Kidney tubule cell (primary cell): Measurements from ENCODE around the gene ATP2A3.
A peak's percentile ranks its signal among the peaks of the same experiment; 100 is the strongest.
"Not testable (repeated sequence)": the region's sequence is repeated elsewhere in the genome, so short reads cannot be mapped to it uniquely, and the experiment has no call there.

Source experiments
- DNase-seq: peaks from one replicate; pipeline ENCODE4 v3.0.0-alpha.2; 2018; ENCODE audit warnings: low spot score

The ATP2A3 gene

DNA sequence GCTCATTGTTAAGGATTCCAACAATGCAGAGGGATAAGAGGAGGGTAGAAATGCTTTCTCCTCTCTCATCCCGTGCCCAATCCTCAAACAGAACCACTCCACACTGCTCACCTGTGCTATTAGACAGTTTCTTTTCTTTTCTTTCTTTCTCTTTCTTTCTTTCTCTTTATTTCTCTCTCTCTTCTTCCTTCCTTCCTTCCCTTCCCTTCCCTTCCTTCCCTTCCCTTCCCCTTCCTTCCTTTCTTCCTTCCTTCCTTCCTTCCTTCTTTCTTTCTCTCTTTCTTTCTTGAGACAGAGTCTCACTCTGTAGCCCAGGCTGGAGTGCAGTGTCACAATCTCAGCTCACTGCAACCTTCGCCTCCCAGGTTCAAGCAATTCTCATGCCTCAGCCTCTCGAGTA lies 27.5 kb upstream of the ATP2A3 start:
- not testable (repeated sequence) for DNase-seq

- DNase-seq, result no peak
Measured at GRCh38 chr17:3990386-3991127, 26.3 kb upstream of the ATP2A3 start.

GRCh38 chr17:3989041-3989886 lies 25.0 kb upstream of the ATP2A3 start:
- no peak for DNase-seq

DNA sequence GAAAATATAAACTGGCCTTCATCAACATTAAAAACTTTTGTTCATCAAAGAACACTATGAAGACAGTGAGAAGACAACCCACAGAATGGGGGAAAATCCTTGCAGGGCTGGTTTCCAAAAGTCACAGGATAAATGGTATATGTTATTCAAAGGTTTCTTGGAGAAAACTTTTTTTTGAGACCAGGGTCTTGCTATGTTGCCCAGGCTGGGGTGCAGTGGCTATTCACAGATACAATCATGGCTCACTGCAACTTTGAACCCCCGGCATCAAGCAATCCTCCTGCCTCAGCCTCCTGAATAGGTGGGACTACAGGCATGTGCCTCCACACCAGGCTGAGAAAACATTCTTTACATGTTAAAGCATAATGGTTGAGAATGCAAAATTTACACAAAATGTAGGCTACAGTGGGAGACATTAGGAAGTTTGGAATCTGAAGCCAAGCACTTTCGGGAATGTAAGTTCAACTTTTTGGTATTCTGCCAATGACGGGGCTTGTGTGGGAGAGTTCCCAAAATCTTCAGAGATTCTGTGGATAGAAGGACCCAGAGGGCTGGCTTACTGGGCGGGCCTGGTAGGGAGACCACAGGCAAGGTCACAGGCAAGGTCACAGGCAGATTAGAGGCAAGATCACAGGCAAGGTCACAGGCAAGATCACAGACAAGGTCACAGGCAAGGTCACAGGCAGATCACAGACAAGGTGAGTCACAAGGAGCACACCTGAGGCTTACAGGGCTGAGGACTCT lies 24.2 kb upstream of the ATP2A3 start:
- DNase-seq, result no peak

DNA sequence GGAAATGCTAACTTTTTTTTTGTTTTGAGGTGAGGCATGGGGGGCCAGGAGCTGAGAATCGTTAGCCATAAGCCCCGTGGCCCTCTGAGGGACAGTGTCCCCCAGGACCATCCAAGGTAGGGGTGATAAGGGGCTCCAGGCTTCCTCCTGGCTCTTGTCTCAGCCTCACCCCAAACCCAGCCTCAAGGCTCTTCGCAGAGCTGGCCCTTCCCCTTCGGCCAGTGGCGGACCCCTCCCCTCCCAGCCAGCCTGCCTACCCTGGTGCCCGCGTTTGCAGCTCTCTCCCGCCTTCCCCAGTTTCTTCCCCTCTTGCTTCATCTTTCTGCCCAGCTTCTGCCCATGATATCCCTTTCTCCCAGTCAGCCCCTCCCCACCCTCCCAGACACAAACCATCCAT lies 22.7 kb upstream of the ATP2A3 start:
- no peak for DNase-seq

DNA sequence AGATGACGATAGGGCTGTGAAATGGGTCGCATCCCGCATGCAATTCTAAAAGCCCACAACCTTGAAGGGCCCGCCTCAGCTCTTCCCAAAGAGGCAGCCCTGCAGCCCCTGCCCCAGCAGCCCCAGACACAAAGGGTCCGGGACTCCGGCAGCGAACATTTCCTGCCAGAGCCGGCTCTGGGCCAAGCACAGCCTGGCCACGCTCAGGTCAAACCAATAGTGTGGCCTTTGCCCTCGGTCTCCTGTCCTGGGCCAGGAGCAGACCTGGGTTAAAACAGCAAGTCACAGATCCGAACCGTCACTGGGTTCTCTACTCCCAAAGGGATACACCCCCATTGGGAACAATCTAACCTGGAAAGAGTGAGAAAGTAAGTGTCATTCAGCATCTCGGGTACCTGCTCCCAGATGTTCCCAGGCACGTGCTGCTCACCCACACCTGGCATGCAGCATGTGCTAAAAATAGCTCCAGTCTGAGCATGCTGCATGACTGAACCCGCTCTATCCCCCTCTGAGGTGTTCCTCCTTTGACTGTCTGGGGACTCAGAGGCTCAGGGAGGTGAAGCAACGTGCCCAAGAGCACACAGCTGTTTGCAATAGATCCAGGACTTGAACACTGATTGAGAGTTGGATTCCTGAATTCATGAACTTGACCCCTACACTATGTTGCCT lies 22.2 kb upstream of the ATP2A3 start:
- DNase-seq, result peak; percentile 32

DNA sequence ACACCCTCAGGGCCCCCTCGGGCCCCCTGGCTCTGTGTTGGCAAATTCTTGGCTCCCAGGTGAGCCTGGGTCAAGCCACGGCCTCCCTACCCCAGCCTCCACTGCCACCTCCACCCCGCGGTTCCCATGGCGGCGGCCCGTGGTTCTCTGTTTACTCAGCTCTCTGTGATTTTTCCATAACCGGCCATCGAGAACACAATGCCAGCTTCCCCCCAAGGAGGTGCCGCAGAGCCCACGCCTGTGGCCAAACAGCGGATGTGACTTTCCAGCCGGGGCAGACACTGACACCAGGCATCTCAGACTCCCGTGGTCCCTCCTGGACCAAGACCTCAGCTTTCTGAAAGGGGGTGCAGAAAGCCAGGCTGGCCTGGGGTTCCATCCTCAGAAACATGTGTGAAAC lies 21.6 kb upstream of the ATP2A3 start:
- no peak for DNase-seq

GRCh38 chr17:3983606-3984484 lies 19.6 kb upstream of the ATP2A3 start:
- peak; percentile 71 for DNase-seq

DNA sequence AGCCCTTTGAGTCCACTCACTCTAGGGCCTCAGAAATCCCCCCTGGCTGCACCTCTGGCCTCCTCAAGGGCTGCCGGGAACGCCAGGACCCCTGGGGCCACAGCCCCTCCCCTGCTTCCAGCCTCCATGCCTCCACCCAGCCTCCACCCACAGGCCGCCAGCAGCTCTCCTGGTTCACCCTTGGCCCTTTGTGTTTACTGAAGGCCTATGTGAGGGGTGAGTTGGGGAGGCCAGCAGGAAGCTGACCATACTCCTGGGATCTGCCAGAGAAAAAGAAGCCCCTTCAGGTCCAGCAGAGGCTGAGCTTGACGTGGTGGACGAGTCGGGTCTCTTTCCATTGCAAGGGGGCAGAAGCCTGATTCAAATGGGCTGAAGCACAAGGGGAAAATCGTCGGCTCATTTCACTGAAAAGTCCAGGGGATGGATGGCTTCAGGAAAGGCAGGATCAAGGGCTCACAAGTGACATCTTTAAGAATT lies 18.3 kb upstream of the ATP2A3 start:
- no peak for DNase-seq

DNA sequence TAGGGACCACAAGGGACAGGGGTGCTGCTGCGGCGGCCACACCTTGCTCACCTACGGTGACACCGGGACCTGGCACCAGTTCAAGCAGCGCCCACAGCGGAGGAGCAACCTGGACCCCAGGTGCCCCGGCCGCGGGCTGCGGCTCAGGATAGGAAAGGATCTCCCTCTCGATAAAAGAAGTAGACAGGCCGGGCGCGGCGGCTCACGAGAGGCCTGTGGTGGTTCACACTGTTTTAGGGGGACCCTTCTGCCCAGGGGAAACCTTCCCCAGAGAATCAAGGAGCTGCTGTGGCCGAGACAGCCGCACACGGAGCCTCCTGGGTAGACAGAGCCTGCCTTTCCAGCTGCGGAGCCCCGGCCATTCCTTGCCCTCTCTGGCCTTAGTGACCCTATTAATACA lies 17.9 kb upstream of the ATP2A3 start:
- no peak for DNase-seq

- DNase-seq, result no peak
Measured at GRCh38 chr17:3981455-3981854, 17.2 kb upstream of the ATP2A3 start.

GRCh38 chr17:3980381-3981014 lies 16.3 kb upstream of the ATP2A3 start:
- no peak for DNase-seq

GRCh38 chr17:3979290-3979611 lies 15.0 kb upstream of the ATP2A3 start:
- DNase-seq, result no peak

DNA sequence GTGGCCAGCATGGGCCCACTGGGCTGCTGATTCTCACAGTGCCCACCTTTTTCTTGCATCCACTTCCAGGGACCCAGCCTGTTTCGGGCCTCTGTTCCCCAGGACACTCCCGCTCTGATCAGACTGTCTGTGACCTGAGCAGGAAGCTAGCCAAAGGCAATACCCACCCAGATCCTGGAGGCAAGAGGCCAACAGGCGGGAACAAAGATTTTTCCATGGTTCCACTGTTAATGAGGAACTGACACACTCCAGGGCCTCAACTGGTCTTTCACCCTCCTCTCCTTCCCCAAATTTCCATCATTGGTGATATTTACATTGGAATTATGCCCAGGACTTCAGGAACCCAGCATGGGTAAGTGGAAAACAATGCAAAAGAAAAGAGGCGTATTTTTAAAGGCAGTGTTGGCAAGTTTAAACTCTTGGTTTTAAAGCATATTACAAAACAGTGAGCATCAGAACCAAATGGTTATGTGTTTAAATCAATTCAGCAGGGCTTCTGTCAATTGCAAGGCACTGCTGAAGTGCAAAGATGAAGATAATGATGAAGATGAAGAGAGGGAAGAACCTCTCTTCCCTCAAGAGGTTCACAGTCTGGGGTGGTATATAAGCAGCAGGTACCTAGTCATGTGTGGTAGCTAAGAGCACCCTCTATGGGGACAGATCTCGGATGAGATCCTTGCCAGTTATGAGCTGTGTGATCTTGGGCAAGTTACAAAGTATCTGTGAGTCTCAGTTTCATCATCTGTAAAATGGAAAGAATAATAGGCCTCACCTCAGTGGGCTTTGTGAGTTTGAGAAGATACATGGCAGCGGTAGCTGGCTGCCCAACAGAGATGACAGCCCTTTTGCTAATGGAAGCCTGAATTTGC lies 14.4 kb upstream of the ATP2A3 start:
- DNase-seq, result no peak

DNA sequence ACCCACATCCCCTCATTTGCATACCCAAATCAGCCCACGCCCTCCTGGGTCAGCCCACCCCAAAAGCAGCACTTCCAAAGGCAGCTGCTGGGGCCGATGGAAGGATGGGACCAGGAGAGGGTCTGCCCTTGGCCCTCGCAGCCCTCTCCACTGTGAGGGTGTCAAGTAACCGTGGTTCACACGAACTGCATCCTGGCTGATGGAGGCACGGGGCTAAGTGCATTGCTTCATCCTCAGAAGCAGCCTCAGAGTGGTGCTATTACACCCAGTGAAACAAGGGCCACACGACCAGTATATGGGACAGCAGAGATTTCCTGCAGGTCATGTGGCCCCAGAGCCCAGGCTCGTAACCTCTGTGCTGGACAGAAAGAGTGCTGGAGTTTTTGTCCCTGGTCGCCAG lies 13.2 kb upstream of the ATP2A3 start:
- no peak for DNase-seq

DNA sequence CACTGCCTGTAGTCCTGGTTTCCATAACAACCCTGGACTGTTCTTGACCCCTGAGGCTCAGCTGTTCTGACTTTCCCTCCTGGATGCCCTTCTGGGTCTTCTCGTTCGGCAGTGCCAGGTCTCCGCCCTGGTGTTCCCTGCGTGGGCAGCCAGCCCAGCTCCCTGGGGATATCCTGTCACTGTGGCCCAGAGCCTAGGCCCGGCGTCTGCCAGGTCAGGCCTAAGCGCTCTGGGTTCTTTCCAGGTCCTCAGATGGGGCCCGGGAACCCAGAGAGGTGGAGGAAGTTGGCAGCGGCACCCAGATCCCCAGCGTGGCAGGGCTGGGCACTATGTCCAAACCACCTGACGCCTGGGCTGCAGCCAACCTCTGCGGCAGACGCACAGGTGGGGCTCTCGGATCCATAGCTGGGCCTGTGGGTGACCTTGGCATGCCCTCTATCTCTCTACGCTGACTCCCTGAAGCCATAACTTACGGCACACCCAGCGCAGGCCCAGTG lies 12.5 kb upstream of the ATP2A3 start:
- no peak for DNase-seq

DNA sequence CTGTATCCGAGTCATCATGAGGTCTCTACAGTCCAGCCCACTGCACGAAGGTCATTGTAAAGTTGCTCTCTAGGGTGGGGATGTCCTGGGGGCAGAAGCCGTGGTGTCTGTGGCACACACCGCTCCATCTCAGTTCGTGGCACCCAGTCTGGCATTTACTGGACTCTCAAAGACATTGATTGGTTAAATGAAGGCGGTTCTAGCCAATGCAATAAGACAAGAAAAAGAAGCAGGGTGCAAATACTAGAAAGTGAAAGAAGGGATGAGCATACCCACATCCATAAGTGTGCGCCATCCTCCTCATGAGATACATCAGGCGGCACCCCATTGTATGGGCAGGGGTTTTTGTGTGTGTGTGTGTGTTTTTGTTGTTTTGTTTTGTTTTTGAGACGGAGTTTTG lies 10.7 kb upstream of the ATP2A3 start:
- no peak for DNase-seq

DNA sequence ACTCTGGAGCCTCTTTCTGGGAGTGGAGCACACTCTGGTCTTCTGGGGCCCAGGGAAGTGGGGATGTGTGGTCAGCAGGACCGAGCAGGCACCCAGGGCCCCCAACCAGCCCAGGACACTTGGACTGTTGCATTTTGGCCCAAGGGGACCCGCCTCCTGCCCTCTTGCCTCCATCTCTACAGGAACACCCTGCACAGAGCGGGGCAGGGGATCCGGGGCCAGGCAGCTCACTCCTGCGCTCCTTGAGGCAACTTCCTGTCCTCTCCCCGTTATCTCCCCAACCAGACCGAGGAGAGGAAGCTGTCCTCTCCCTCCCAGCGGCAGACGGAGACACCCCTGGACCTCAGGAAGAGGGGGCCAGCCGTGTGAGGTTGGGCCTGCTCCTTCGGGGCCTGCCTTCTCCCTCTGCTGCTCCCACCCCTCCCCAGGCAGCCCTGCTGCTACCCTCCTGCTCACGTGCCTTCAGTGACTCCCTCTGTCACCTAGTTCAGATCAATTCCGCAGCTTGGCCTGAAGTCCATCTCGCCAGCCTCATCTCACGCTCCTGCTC lies 10.0 kb upstream of the ATP2A3 start:
- DNase-seq, result no peak

- DNase-seq, result no peak
Measured at GRCh38 chr17:3973495-3974137, 9.4 kb upstream of the ATP2A3 start.
